ENCODE measurements around the gene EPHA10.
"Not testable (repeated sequence)": the region's sequence is repeated elsewhere in the genome, so short reads cannot be mapped to it uniquely, and the experiment has no call there.

The EPHA10 gene

DNA sequence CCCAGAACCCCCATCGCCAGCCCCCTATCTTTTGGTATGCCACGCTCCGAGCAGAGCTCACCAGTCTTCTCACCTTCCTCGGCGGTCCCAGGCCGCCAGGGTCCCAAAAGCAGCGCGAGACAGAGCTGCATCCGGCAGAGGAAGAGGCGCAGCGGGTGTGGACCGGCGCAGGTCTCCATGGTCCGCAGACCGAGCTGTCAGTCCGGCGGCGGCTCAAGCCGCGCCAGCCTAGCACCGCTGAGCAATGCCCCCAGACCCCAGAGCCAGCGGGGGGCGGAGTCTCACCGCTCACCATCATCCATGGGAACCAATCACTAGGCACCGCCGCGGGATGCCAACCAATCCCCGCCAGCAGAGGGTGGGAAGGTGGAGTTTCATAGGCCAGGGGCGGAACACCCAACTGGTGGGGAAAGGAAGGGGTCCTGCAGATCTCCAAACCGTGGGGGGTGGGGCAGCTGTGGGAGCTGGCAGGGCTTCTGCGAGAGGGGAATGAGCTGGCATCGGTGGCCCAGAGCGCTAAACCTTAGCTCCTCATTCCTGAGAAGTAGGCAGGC, at the start of gene EPHA10:
EPHA10 (minus strand) TSS at position 233 of the 554 bp plus-strand sequence; CDS start at position 179, 54 bp downstream.
- DNase-seq (ENCODE audit: low read depth), result no peak

DNA sequence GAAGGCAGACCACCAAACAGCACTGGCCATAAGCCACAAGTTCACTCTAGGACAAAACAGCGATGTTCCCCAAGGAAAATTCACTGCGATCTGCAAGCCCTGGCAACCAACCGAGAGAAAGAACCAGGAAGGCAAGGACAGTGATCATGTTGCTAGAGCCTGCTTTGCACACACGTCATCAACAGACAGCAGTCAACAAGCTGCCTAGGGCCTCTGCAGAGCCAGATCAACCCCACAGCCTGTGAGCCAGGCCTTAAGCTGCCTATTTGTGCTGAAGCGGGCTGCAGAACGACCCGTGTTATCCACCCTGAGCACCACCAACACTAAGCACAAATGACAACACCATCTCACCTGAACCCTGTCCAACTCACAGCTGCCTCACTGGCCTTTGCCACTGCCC, 49.3 kb upstream of the EPHA10 start:
- DNase-seq (ENCODE audit: low read depth), result no peak

DNA sequence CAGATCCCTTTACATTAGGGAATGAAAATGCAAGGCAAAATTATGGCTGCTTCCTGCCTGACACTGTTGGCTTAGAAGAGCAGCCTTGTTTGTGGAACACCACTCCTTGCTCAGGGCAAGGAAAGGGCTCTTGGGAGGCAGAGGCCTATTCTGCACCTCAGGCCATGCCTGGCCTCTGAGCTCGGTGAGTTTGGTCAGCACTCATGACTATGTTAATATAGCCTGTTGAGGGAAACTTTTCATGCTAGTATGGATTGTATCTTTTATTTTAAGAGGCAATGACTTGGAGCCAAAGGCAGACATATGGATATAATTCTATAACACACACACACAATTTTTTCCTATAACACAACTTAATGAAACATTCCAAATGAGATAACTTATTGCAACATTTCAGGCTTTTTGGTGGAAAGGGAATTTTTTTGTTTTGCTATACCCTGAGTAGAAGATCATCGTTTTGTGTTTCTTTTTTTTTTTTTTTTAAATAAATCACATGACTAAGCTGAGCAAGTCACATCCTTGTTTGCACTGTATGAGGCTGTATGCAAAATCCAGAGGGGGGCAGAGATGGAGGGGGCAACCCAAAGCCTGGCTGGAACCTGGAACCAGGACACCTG, 48.7 kb upstream of the EPHA10 start:
- DNase-seq (ENCODE audit: low read depth), result no peak

DNA sequence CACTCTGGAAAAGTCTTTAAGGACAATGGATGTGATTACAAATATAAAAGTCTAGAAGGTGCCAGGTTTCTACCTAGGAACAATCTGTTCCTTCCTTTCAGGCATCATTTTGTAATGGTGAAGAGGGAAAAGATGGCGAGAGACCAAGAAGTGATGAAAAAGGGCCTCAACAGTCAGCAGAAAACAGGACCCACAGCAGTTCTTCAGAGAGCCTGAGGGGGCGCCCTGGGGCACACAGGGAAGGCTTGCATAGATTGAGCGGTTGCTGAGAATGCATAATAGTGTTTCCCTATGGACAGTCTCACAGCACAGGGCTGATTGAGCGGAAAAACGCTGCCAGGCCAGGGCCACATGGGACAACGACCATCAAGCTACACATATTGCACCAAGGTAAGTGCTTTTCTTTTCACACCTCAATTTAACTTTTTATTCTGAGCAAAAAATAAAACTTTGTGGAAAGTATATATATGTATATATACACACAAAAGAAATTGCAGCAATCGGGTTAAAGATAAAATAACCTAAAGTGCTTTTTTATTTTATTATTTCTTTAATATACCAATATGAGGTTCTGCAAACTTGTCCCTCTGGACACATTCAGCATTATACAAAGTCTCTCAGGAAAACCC, 46.2 kb upstream of the EPHA10 start:
- no peak for DNase-seq (ENCODE audit: low read depth)

DNA sequence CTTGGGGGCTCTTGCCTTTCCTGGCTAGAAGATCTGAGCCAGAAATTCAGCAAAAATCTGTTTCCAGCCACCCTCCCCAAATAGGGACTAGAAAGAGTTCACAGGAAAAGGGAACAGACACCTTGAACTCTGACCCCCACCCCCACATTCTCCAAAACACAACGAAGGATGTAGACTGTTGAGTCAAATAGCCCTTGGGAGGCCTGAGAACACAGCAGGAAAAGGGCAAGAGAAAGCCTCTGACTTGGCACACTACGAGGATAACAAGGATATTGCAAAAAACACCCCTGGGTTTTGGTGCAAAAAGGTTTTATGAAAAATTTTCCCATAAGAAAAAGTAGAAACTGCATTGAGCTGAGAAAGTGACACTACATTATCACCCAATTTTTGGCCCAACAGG, 45.0 kb upstream of the EPHA10 start:
- DNase-seq (ENCODE audit: low read depth), result no peak

DNA sequence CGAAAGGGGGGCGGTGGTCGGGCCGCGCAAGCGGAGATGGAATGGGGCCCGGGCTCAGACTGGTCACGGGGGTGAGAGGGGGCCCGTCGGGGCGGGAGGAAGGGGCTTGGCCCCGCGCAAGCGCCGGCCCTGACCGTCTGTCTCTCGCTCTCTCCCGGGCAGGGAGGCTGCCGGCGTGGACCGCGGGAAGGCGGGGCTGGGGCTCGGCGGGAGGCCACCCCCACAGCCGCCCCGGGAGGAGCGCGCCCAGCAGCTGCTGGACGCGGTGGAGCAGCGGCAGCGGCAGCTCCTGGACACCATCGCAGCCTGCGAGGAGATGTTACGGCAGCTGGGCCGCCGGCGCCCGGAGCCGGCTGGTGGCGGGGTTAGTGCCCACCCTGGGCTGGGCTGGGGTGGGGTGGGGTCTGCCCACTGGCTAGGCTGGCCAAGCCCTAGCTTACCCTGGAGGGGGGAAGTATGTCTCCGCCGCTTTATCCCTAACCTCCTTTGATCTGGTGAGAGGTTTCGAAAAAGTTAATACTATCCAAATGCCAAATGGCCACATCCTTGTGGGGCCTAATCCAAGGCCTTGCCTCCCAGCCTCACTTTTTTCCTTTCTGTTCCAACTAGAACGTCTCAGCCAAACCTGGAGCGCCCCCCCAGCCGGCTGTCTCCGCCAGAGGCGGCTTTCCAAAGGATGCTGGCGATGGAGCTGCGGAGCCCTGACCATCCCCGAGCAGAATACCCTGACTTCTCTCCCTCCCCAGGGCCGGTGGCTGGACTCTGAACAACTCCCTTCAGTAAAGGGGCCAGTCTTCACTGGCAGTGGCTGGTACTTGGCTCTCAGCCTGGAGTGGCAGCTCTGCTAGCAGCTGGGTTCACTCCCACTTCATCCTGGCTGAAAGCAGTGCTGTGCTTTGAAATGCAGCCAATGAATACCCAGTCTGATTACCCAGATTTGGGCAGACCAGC, 43.7 kb upstream of the EPHA10 start:
- no peak for DNase-seq (ENCODE audit: low read depth)

DNA sequence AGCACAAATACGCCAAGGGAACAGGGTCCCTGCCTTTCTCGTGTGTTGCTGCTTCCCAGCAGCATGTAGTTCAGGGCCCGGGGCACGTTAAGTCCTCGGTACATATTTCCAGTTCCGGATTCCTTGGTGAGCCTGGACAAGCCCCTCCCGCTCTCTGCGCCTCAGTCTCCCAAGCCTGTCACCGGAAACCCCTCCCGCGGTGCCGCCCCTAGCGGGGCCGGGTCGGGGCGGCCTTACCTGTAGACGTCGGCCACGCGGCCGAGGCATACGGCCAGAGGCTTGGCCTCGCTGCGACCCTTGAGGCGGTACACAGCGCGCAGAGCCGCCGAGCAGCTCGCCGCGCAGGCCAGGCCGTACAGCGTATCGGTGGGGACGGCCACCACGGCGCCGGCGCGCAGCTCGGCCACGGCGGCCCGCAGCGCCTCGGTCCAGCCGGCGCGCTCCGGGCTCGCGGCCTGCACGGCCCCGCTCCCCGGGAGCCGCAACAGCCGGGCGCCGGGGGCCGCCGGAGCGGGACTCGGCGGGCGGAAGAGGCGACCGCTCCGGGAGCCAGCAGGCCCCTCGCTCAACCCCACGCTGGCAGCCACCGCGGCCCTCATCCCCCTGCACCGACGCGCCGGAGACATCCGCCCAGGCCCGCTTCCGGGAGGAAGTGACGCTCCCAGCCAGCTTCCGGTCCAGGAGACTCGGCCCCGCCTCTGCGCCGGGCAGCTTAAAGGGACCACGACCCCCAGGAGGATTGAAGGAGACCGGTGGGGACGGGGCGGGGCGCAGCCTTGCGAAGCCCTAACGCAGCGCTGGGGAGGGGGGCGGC, 42.8 kb upstream of the EPHA10 start, which contains the start of the genes C1orf122 and YRDC:
C1orf122 (plus strand) TSS at position 236 of the 814 bp plus-strand sequence. CDS start 615 bp downstream, outside the sequence.
YRDC (minus strand) TSS at position 654 of the 814 bp plus-strand sequence; CDS start at position 626, 28 bp downstream.
- peak; percentile 57 for DNase-seq (ENCODE audit: low read depth)

DNA sequence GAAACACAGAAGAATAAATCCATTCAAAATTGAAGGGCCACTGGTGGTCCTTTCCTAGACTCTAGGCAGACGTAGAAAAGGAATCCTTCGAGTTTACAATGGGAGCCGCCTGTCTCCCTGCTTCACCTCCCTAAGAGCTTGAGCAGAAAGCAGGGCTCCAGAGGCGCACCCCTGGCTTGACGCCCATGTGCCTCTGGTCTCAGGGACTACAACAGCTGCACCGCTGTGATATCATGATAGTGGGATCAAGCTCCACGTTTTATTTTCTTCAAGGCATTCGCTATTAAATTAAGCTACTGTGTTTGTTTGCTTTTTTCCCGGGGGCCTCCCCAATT, 42.3 kb upstream of the EPHA10 start:
- DNase-seq (ENCODE audit: low read depth), result no peak

DNA sequence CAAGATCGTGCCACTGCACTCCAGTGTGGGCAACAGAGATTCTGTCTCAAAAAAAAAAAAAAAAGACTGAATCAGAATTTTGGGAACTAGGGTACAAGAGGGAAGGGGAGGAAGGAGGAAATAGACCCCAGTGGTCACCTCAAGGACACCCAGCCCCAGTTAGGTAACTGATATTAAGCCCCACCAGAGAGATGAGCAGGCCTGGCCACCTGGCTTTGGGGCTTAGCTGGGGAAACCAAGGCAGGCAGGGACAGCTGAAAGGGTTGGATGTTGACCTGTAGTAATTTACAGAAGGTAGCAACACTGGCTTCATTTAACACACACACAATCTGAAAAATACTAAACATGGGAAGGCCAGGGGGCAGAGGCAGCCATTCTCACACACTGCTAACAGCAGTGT, 37.5 kb upstream of the EPHA10 start:
- DNase-seq (ENCODE audit: low read depth), result no peak

DNA sequence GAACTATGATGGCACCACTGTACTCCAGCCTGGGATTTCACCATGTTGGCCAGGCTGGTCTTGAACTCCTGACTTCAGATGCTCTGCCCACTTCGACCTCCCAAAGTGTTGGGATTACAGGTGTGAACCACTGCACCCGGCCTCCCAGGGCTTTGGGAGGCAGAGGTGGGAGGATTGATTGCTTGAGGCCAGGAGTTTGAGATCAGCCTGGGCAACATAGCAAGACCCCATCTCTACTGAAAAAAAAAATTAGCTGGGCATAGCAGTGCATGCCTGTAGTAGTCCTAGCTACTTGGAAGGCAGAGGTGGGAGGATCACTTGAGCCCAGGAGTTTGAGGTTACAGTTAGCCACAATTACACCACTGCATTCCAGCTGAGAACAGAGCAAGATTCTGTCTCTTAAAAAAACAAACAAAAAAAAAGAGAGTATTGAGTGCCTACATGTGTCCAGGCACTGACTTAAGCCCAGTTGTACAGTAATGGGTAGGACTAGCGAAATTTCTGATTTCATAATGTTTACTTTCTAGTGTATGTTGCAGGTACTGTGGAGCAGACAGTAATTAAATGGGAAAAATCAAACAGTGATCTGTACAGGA, 32.9 kb upstream of the EPHA10 start:
- peak; percentile 50 for DNase-seq (ENCODE audit: low read depth)

DNA sequence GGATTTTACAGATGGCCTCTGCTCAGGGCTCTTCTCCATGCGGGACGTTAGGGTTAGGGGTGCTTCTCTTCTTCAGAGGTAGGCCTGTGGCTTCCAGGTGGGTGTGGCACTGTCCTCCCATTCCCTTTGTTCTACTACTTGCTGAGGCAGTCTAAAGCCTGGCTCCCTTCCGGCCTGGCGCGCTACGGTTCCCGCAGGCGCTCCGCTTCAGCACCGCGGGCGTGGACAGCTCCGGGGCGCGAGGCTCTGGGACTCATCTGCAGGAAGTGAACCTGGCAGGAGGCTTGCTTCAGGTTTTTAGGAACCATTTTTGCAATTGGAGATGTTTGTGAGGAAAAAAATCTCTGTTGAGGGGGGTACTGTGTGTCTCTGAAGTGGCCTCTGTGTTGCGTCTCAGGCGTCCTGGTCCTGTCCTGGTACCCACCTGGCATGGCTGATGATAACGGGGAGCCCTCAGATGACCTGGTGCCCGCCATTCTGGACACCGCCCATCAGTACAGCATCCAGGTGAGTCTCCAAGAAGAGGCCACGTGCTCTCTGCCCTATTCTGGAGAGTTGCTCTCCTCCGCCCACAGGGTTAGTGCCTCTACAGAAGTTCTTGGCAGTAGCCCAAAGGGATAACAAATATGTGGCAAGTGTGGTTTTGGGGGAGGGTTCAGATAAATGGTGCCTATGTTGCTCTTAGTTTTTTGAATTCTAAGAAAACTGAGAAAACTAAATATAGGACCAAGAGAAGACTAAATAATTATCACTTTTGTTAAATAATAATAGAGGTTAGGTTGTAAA, 30.6 kb upstream of the EPHA10 start:
- DNase-seq (ENCODE audit: low read depth), result no peak

DNA sequence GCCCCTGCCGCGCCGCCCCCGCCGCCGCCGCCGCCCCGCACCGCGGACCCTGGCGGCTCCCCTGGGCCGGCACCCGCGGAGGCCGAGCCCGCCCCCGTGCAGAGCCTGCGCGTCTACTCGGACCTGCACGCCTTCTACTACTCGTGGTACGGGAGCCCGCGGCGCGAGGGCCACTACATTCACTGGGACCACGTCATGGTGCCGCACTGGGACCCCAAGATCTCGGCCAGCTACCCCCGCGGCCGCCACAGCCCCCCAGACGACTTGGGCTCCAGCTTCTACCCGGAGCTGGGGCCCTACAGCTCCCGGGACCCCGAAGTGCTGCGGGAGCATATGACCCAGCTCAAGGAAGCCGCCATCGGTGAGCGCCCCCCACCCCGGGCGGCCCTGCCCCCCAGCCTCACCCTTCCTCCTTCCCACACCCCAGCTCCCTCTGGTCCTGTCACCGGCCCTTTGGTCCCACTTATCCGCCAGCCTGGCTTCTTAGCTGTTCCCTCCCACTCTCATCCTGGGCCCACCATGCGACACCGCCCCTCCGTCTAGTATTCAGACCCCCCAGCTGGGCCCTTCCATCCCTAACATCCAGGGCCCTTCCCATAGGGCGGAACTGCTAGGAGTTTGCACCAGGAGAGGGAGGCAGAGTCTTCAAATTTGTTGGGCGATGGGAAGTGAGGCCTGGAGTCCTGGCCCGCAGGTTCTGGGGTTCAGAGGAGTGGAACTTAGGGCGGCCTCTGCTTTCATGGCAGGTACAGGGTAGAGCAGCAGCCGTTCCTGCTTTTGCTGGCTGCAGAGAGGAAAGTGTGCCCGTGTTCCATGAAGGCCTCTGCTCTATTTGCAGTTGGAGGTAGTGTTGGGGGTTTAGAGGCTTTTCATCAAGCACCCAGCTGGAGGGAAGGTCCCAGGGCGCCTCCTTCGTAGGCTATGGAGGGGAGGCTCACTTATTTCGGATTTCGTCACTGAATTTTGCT, 29.7 kb upstream of the EPHA10 start:
- DNase-seq (ENCODE audit: low read depth), result no peak

DNA sequence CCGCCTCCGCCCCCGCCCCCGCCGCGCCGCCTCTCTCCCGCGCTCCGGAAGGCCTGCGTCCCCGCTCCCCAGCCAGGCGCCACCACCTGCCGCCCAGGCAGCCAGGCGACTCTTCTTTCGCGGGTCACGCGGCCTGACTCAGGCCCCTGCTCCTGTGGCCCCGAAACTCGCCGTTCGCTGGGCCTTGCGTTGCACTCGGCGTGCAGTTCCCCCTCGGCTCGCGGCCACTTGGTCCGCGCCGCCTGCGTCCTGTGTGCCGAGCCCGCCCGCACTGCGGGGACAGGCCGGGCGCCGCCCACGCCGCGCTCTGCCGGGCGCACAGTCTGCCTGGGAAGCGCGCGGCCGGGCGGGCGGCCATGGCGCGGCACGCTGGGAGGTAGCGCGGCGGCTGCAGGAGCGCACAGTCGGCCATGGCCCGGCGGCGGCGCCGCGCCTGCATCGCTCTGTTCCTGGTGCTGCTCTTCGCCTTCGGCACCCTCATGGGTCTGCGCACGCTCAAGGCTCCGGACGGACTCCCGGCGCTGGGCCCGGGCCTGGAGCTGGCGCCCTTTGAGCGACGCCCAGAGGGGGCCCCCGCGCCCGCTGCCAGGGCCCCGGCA, 29.0 kb upstream of the EPHA10 start, which contains the start of gene MANEAL:
MANEAL (plus strand) TSS at position 75 of the 599 bp plus-strand sequence; CDS start at position 411, 336 bp downstream.
- no peak for DNase-seq (ENCODE audit: low read depth)

DNA sequence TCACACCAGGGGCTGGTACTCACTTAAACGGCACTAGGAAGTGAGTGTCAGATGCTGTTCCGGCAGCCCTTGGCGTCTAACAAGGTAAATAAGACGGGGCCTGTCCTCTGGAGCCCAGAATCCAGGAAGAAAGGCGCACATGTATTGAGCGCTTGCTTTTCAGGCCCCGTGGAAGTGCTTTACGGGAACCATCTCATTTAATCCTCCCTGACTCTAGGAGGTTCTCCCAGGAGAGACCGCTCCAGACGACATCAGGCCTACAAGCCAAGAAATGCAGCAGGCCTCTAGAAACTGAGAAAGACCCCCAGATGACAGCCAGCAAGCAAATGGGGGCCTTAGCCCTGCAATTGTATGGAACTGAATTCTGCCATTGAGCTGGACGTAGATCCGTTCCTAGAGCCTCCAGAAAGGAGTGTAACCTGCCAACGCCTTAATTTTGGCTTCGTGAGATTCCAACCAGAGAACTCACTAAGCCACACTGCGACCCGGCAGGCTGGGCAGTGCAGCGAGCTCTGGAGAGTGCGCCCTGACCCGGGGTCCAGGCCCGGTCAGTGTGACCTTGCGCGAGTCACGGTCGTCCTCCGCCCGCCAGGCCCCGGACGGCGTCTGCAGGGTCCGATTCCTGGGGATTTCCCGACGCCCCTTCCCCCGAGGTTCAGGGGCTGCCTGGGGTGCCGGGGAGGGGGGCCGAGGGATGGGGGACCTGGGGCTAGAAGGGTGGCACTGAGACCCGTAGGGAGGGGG, 28.2 kb upstream of the EPHA10 start:
- DNase-seq (ENCODE audit: low read depth), result no peak

DNA sequence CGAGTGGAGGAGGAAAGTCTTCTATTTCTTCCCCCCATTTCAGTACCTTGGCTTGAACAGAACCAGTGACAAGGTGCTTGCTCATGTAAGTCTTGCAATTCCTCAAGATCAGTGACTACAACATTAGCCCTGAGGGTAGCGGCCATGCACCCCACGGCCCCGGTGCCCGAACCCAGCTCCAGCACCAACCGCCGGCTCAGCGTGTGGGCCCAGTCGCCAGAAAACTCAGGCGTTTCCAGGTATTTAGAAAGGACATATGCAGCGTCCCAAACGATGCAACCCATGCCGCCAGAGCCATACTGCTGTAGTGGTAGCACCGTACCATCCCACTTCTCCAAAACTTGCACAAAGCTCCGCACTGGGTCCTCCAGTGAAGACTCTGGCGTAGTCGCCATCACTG, 17.6 kb upstream of the EPHA10 start:
- DNase-seq (ENCODE audit: low read depth), result no peak

DNA sequence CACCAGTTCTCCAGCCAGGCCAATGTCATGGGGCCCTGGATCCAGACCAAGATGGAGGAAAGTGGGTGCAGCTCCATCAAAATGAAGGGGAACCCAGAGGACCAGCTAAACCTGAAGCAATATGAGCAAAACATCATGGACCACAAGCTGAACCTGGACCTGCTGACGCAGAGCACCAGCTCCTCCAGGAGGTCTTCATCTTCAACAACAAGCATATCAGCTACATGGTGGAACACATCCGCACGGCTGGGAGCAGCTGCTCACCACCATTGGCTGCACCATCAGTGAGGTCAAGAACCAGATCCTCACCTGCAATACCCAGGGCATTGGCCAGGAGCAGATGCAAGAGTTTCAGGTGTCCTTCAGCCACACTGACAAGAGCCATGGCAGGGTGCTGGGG, 13.7 kb upstream of the EPHA10 start:
- DNase-seq (ENCODE audit: low read depth), result no peak

DNA sequence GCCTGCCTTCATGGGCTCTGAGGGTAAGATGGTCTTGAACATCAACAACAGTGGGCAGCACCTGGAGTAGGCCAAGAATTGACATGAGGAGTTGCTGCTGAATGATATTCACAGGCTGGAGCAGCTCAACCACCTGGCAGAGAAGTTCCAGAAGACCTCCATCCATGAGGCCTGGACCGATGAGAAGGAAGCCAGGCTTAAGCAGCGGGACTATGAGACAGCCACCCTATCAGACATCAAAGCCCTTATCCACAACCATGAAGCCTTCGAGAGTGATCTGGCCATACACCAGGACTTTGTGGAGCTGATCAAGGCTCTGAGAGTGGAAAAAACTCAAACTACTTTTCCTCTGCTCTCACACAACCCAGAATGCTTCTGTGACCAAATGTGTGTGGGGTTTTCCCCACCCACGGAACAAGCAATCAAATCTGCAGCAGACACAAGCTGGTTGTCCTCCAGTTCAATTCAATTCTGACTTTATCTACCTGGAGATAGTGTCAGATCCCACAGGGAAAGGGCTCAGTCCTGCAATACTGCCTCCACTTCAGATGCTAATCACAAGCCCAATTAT, 12.1 kb upstream of the EPHA10 start:
- no peak for DNase-seq (ENCODE audit: low read depth)

DNA sequence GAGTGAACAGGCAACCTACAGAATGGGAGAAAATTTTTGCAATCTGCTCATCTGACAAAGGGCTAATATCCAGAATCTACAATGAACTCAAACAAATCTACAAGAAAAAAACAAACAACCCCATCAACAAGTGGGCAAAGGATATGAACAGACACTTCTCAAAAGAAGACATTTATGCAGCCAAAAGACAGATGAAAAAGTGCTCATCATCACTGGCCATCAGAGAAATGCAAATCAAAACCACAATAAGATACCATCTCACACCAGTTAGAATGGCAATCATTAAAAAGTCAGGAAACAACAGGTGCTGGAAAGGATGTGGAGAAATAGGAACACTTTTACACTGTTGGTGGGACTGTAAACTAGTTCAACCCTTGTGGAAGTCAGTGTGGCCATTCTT, 6.5 kb upstream of the EPHA10 start:
- not testable (repeated sequence) for DNase-seq (ENCODE audit: low read depth)
